HEK293 (cell line): ENCODE results near the gene HMGN4.

ENCODE experiments used
- BCL11A ChIP-seq: fragments of 450-650 bp; formaldehyde crosslinking; IDR thresholded peaks from 2 replicates; pipeline ENCODE4 v1.5.1; 2016; ENCODE audit warnings: low read depth, missing biosample characterization, missing genetic modification characterization
- GFI1B ChIP-seq: fragments of 450-650 bp; formaldehyde crosslinking; IDR thresholded peaks from 2 replicates; pipeline ENCODE4 v1.5.1; 2016; ENCODE audit warnings: missing biosample characterization, missing genetic modification characterization
- GLIS2 ChIP-seq: fragments of 450-650 bp; formaldehyde crosslinking; IDR thresholded peaks from 2 replicates; pipeline ENCODE4 v1.5.1; 2016; ENCODE audit warnings: missing biosample characterization, missing genetic modification characterization
- KLF10 ChIP-seq: fragments of 450-650 bp; IDR thresholded peaks from 2 replicates; pipeline ENCODE4 v1.5.1; 2018; ENCODE audit warnings: missing biosample characterization, mild to moderate bottlenecking, missing genetic modification characterization
- SETDB1 ChIP-seq: IDR thresholded peaks from one replicate; pipeline ENCODE4 v1.6.1; 2017; ENCODE audit warnings: mild to moderate bottlenecking, low read length, moderate library complexity, mixed read lengths; ENCODE audit not compliant: insufficient read length
- ZNF175 ChIP-seq: fragments of 450-650 bp; formaldehyde crosslinking; IDR thresholded peaks from 2 replicates; pipeline ENCODE4 v1.5.1; 2016; ENCODE audit warnings: missing biosample characterization, missing genetic modification characterization
- ZNF239 ChIP-seq: fragments of 450-650 bp; formaldehyde crosslinking; IDR thresholded peaks from 2 replicates; pipeline ENCODE4 v1.5.1; 2016; ENCODE audit warnings: missing biosample characterization, missing genetic modification characterization
- ZNF335 ChIP-seq: fragments of 450-650 bp; formaldehyde crosslinking; conservative IDR thresholded peaks from 2 replicates; pipeline ENCODE4 v1.5.1; 2016; ENCODE audit warnings: missing biosample characterization, missing genetic modification characterization
- ZNF391 ChIP-seq: fragments of 450-650 bp; formaldehyde crosslinking; IDR thresholded peaks from 2 replicates; pipeline ENCODE4 v1.5.1; 2016; ENCODE audit warnings: low read depth, missing biosample characterization, missing genetic modification characterization, borderline replicate concordance
- ZNF423 ChIP-seq: fragments of 450-650 bp; formaldehyde crosslinking; IDR thresholded peaks from 2 replicates; pipeline ENCODE4 v1.5.1; 2016; ENCODE audit warnings: missing biosample characterization, missing genetic modification characterization
- ZNF560 ChIP-seq: fragments of 450-650 bp; formaldehyde crosslinking; IDR thresholded peaks from 2 replicates; pipeline ENCODE4 v1.5.1; 2017; ENCODE audit warnings: missing biosample characterization, missing genetic modification characterization, borderline replicate concordance
- ZNF561 ChIP-seq: fragments of 450-650 bp; IDR thresholded peaks from 2 replicates; pipeline ENCODE4 v1.5.1; 2018; ENCODE audit warnings: missing biosample characterization, missing genetic modification characterization, borderline replicate concordance
- ZNF600 ChIP-seq: fragments of 450-650 bp; formaldehyde crosslinking; IDR thresholded peaks from 2 replicates; pipeline ENCODE4 v1.5.1; 2016; ENCODE audit warnings: missing biosample characterization, missing genetic modification characterization
- ZNF677 ChIP-seq: fragments of 450-650 bp; IDR thresholded peaks from 2 replicates; pipeline ENCODE4 v1.5.0; 2018; ENCODE audit warnings: missing biosample characterization, mild to moderate bottlenecking, missing genetic modification characterization, moderate library complexity
- ZSCAN23 ChIP-seq: fragments of 450-650 bp; formaldehyde crosslinking; IDR thresholded peaks from 2 replicates; pipeline ENCODE4 v1.5.1; 2016; ENCODE audit warnings: missing biosample characterization, missing genetic modification characterization
- TF ChIP-seq, protein P1 (sequence below): fragments of 450-650 bp; formaldehyde crosslinking; IDR thresholded peaks from 2 replicates; pipeline ENCODE4 v1.5.1; 2017; ENCODE audit warnings: missing biosample characterization, missing genetic modification characterization
- TF ChIP-seq, protein P2 (sequence below): fragments of 450-650 bp; formaldehyde crosslinking; IDR thresholded peaks from 2 replicates; pipeline ENCODE4 v1.5.1; 2016; ENCODE audit warnings: missing biosample characterization, missing genetic modification characterization
- TF ChIP-seq, protein P3 (sequence below): fragments of 450-650 bp; formaldehyde crosslinking; IDR thresholded peaks from 2 replicates; pipeline ENCODE4 v1.5.1; 2016; ENCODE audit warnings: missing biosample characterization, missing genetic modification characterization, borderline replicate concordance
- TF ChIP-seq, protein P4 (sequence below): fragments of 450-650 bp; formaldehyde crosslinking; IDR thresholded peaks from 2 replicates; pipeline ENCODE4 v1.5.1; 2016; ENCODE audit warnings: missing biosample characterization, missing genetic modification characterization
- TF ChIP-seq, protein P5 (sequence below): fragments of 450-650 bp; formaldehyde crosslinking; IDR thresholded peaks from 2 replicates; pipeline ENCODE4 v1.5.1; 2017; ENCODE audit warnings: missing biosample characterization, missing genetic modification characterization
- TF ChIP-seq, protein P6 (sequence below): fragments of 450-650 bp; formaldehyde crosslinking; IDR thresholded peaks from 2 replicates; pipeline ENCODE4 v1.5.1; 2016; ENCODE audit warnings: missing biosample characterization, missing genetic modification characterization

Gene HMGN4

DNA sequence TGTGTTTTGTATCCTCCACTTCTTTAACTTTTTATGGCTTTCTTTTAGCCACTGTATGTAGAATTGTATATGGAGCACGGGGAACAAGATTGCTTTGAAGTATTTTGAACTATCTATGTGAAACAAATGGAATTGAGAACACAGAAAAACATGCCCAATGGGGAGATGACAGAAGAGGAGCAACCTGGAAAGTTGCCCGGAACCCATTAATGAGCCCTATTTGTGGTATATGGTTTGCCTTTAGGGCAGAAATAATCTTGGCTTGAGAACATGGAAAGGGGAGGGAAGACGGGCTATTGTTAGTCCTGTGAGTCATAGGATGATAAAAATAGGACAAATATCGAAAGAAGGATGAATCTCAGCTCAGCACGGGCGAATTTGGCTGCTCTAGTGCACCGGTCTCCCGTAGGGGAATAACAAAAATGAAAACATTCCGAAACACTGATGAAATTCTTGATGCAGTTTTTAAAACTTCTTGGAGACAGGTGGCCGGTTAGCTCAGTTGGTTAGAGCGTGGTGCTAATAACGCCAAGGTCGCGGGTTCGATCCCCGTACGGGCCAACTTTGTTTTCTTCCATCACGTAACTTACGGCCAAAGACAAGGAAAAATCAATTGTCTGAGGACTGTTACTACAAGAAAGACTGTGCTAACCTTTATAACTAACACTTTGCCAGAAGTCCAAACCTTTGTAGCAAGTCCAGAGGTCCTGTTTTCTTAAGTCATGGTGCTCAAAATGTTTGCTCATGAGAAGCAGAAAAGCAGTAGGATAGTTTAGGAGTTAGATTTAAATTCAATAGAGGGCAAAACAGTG lies 15.7 kb downstream of the HMGN4 start (continued):
- TF ChIP-seq, protein P1, sequence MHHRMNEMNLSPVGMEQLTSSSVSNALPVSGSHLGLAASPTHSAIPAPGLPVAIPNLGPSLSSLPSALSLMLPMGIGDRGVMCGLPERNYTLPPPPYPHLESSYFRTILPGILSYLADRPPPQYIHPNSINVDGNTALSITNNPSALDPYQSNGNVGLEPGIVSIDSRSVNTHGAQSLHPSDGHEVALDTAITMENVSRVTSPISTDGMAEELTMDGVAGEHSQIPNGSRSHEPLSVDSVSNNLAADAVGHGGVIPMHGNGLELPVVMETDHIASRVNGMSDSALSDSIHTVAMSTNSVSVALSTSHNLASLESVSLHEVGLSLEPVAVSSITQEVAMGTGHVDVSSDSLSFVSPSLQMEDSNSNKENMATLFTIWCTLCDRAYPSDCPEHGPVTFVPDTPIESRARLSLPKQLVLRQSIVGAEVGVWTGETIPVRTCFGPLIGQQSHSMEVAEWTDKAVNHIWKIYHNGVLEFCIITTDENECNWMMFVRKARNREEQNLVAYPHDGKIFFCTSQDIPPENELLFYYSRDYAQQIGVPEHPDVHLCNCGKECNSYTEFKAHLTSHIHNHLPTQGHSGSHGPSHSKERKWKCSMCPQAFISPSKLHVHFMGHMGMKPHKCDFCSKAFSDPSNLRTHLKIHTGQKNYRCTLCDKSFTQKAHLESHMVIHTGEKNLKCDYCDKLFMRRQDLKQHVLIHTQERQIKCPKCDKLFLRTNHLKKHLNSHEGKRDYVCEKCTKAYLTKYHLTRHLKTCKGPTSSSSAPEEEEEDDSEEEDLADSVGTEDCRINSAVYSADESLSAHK = no peak
- TF ChIP-seq ZNF561 (tag by site-specific recombination) = 0 out of 2 replicates have a peak, but pooled peaks have one; percentile 47
- TF ChIP-seq ZSCAN23 (tag by site-specific recombination) = no peak
- peak; percentile 57 for TF ChIP-seq BCL11A (tag by site-specific recombination)
- TF ChIP-seq GFI1B (tag by site-specific recombination) = peak; percentile 74
- no peak for TF ChIP-seq ZNF560 (tag by site-specific recombination)
- no peak for TF ChIP-seq ZNF677
- TF ChIP-seq, protein P2, sequence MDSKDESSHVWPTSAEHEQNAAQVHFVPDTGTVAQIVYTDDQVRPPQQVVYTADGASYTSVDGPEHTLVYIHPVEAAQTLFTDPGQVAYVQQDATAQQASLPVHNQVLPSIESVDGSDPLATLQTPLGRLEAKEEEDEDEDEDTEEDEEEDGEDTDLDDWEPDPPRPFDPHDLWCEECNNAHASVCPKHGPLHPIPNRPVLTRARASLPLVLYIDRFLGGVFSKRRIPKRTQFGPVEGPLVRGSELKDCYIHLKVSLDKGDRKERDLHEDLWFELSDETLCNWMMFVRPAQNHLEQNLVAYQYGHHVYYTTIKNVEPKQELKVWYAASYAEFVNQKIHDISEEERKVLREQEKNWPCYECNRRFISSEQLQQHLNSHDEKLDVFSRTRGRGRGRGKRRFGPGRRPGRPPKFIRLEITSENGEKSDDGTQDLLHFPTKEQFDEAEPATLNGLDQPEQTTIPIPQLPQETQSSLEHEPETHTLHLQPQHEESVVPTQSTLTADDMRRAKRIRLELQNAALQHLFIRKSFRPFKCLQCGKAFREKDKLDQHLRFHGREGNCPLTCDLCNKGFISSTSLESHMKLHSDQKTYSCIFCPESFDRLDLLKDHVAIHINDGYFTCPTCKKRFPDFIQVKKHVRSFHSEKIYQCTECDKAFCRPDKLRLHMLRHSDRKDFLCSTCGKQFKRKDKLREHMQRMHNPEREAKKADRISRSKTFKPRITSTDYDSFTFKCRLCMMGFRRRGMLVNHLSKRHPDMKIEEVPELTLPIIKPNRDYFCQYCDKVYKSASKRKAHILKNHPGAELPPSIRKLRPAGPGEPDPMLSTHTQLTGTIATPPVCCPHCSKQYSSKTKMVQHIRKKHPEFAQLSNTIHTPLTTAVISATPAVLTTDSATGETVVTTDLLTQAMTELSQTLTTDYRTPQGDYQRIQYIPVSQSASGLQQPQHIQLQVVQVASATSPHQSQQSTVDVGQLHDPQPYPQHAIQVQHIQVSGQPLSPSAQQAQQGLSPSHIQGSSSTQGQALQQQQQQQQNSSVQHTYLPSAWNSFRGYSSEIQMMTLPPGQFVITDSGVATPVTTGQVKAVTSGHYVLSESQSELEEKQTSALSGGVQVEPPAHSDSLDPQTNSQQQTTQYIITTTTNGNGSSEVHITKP = peak; percentile 49; the same call in 1 of the 2 replicates
- no peak for TF ChIP-seq SETDB1
- peak; percentile 53 for TF ChIP-seq ZNF600 (tag by site-specific recombination)
- TF ChIP-seq, protein P3, sequence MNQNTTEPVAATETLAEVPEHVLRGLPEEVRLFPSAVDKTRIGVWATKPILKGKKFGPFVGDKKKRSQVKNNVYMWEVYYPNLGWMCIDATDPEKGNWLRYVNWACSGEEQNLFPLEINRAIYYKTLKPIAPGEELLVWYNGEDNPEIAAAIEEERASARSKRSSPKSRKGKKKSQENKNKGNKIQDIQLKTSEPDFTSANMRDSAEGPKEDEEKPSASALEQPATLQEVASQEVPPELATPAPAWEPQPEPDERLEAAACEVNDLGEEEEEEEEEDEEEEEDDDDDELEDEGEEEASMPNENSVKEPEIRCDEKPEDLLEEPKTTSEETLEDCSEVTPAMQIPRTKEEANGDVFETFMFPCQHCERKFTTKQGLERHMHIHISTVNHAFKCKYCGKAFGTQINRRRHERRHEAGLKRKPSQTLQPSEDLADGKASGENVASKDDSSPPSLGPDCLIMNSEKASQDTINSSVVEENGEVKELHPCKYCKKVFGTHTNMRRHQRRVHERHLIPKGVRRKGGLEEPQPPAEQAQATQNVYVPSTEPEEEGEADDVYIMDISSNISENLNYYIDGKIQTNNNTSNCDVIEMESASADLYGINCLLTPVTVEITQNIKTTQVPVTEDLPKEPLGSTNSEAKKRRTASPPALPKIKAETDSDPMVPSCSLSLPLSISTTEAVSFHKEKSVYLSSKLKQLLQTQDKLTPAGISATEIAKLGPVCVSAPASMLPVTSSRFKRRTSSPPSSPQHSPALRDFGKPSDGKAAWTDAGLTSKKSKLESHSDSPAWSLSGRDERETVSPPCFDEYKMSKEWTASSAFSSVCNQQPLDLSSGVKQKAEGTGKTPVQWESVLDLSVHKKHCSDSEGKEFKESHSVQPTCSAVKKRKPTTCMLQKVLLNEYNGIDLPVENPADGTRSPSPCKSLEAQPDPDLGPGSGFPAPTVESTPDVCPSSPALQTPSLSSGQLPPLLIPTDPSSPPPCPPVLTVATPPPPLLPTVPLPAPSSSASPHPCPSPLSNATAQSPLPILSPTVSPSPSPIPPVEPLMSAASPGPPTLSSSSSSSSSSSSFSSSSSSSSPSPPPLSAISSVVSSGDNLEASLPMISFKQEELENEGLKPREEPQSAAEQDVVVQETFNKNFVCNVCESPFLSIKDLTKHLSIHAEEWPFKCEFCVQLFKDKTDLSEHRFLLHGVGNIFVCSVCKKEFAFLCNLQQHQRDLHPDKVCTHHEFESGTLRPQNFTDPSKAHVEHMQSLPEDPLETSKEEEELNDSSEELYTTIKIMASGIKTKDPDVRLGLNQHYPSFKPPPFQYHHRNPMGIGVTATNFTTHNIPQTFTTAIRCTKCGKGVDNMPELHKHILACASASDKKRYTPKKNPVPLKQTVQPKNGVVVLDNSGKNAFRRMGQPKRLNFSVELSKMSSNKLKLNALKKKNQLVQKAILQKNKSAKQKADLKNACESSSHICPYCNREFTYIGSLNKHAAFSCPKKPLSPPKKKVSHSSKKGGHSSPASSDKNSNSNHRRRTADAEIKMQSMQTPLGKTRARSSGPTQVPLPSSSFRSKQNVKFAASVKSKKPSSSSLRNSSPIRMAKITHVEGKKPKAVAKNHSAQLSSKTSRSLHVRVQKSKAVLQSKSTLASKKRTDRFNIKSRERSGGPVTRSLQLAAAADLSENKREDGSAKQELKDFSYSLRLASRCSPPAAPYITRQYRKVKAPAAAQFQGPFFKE (tag by site-specific recombination) = no peak
- TF ChIP-seq, protein P4, sequence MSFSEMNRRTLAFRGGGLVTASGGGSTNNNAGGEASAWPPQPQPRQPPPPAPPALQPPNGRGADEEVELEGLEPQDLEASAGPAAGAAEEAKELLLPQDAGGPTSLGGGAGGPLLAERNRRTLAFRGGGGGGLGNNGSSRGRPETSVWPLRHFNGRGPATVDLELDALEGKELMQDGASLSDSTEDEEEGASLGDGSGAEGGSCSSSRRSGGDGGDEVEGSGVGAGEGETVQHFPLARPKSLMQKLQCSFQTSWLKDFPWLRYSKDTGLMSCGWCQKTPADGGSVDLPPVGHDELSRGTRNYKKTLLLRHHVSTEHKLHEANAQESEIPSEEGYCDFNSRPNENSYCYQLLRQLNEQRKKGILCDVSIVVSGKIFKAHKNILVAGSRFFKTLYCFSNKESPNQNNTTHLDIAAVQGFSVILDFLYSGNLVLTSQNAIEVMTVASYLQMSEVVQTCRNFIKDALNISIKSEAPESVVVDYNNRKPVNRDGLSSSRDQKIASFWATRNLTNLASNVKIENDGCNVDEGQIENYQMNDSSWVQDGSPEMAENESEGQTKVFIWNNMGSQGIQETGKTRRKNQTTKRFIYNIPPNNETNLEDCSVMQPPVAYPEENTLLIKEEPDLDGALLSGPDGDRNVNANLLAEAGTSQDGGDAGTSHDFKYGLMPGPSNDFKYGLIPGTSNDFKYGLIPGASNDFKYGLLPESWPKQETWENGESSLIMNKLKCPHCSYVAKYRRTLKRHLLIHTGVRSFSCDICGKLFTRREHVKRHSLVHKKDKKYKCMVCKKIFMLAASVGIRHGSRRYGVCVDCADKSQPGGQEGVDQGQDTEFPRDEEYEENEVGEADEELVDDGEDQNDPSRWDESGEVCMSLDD (tag by site-specific recombination) = no peak; the same call in 1 of the 2 replicates
- no peak for TF ChIP-seq ZNF175
- TF ChIP-seq, protein P5, sequence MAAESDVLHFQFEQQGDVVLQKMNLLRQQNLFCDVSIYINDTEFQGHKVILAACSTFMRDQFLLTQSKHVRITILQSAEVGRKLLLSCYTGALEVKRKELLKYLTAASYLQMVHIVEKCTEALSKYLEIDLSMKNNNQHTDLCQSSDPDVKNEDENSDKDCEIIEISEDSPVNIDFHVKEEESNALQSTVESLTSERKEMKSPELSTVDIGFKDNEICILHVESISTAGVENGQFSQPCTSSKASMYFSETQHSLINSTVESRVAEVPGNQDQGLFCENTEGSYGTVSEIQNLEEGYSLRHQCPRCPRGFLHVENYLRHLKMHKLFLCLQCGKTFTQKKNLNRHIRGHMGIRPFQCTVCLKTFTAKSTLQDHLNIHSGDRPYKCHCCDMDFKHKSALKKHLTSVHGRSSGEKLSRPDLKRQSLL = peak; percentile 39; the same call in 1 of the 2 replicates
- 0 out of 2 replicates have a peak, but pooled peaks have one; percentile 20 for TF ChIP-seq ZNF335 (tag by site-specific recombination)
- TF ChIP-seq ZNF391 (tag by site-specific recombination) = peak; percentile 37; the same call in 1 of the 2 replicates
- TF ChIP-seq ZNF239 (tag by site-specific recombination) = no peak
- no peak for TF ChIP-seq GLIS2 (tag by site-specific recombination)
- no peak for TF ChIP-seq ZNF423 (tag by site-specific recombination)
- TF ChIP-seq, protein P6, sequence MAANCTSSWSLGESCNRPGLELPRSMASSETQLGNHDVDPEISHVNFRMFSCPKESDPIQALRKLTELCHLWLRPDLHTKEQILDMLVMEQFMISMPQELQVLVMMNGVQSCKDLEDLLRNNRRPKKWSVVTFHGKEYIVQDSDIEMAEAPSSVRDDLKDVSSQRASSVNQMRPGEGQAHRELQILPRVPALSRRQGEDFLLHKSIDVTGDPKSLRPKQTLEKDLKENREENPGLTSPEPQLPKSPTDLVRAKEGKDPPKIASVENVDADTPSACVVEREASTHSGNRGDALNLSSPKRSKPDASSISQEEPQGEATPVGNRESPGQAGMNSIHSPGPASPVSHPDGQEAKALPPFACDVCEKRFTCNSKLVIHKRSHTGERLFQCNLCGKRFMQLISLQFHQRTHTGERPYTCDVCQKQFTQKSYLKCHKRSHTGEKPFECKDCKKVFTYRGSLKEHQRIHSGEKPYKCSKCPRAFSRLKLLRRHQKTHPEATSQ (tag by site-specific recombination) = no peak
- TF ChIP-seq KLF10 (tag by site-specific recombination) = peak; percentile 25; the same call in 1 of the 2 replicates
